Adrenal gland (tissue), 12 donors: ENCODE data around the gene JAML. TPM values are rescaled to one million over a fixed set of nuclear protein-coding genes. Genes with fewer than 3 reads are reported as not detected.

Source experiments
- DNase-seq, 7 donors: peaks; one replicate each; pipeline ENCODE4 v3.0.0-alpha.2; 2019 to 2020
- H3K27ac ChIP-seq, 5 donors: fragments of 200-600 bp; sonication (generic) in 4 of 5; 1 replicate in 3 of 5; 2 replicates in 2 of 5; pipeline versions ENCODE4 v1.5.1 to v1.8.0; 2016 to 2020; ENCODE audit warnings: mild to moderate bottlenecking in 1 of 5
- H3K27me3 ChIP-seq: fragments of 200-600 bp; 2 replicates; pipeline ENCODE4 v1.8.0; 2021
- H3K36me3 ChIP-seq, 2 donors: fragments of 200-600 bp; replicated peaks in 1 of 2; 1 replicate in 1 of 2; 2 replicates in 1 of 2; pipeline versions ENCODE4 v1.5.1 to v1.8.0; 2018 to 2022
- H3K4me1 ChIP-seq, 2 donors: fragments of 200-600 bp; replicated peaks in 1 of 2; 1 replicate in 1 of 2; 2 replicates in 1 of 2; pipeline versions ENCODE4 v1.5.1 to v1.8.0; 2018 to 2021
- H3K4me3 ChIP-seq, 4 donors: fragments of 200-600 bp; sonication (generic) in 3 of 4; one replicate each; pipeline ENCODE4 v1.5.1; 2016 to 2018
- H3K9me3 ChIP-seq, 3 donors: fragments of 200-600 bp; sonication (generic) in 1 of 3; replicated peaks in 1 of 3; 1 replicate in 2 of 3; 2 replicates in 1 of 3; pipeline versions ENCODE4 v1.5.1 to v1.8.0; 2016 to 2021
- CTCF ChIP-seq, 6 experiments: fragments of 450-650 bp in 4 of 6; fragments of 200-600 bp in 2 of 6; sonication (generic) in 1 of 6; IDR thresholded peaks; 1 replicate in 5 of 6; 2 replicates in 1 of 6; pipeline versions ENCODE4 v1.5.1 to v1.8.0; 2016 to 2021; ENCODE audit warnings: antibody characterized with exemption in 6 of 6, mild to moderate bottlenecking in 2 of 6, moderate library complexity in 1 of 6
- POLR2A ChIP-seq, 2 donors: fragments of 450-650 bp; IDR thresholded peaks; one replicate each; pipeline ENCODE4 v1.6.1; 2017; ENCODE audit warnings: antibody characterized with exemption in 2 of 2, mild to moderate bottlenecking in 2 of 2, moderate library complexity in 1 of 2
- WGBS, 4 donors: extraction: QIAGEN DNeasy Blood & Tissue Kit in 2 of 4; methylation state at CpG; one replicate each; pipeline versions ENCODE4 v1.1.5 to v1.1.7; 2013 to 2017; 5-methylcytosine and 5-hydroxymethylcytosine counted together
- intact Hi-C, 2 donors: fragments of 100-400 bp; cut with DNase I; formaldehyde crosslinking; loops; one replicate each; pipeline versions ENCODE4 v1.14.1 to v1.15.0; 2022 to 2023
- polyA plus RNA-seq, 3 donors: library from polyadenylated mRNA; stranded (reverse); fragments of 200-250 nt in 2 of 3; fragments of 350-450 nt in 1 of 3; fragmentation: Illumina TruSeq in 1 of 3; extraction: RNeasy Lipid Tissue Mini Kit (QIAGEN cat#74804) in 1 of 3; gene quantifications; one replicate each; pipeline ENCODE4 v1.2.3, GENCODE V29; 2013 to 2014
- total RNA-seq, 9 donors: library from RNA; depleted of rRNA in 4 of 9; stranded (reverse); fragments of >200 nt in 4 of 9; fragments of 120-200 nt in 1 of 9; fragmentation: NEBNext Ultra II Directional in 1 of 9; extraction: Animal tissue kit (Norgen Biotek cat#: 25700) in 1 of 9; gene quantifications; one replicate each; pipeline versions ENCODE4 v1.1.0 to v1.2.4, GENCODE V29; 2013 to 2023
- donor health status: healthy with polysubstance abuse.
- donor health status: Bipolar disorder and iron deficiency.
- donor health status: DM: yes; HTN: yes; CAD: no.
- donor health status: DM: no; HTN: no; CAD: no.
- donor health status: DM: no; HTN: no; CAD: no.
- donor health status: DM: yes; HTN: yes; CAD: no.

JAML gene
- total and polyA plus RNA-seq, 12 donors: 1.8 to 13.9 (median 4.5) TPM

- no peak for TF ChIP-seq CTCF (IDR thresholded peaks at IDR 0.05)
- TF ChIP-seq POLR2A (IDR thresholded peaks at IDR 0.05): no peak
- Histone ChIP-seq H3K27ac (no peak overlapping the region), H3K4me1 (peaks cover 0 to 2% of the 10 kb centered on the region in 2 donors), H3K9me3 (no peaks in the 10 kb centered on the region), H3K4me3 (no peak overlapping the region), H3K36me3 (no peaks in the 10 kb centered on the region), H3K27me3 (peaks cover 6% of the 10 kb centered on the region)
- WGBS, 4 donors: 68 to 83% (median 76%) methylated on average over 4 of the region's 4 CpGs
- intact Hi-C loops: no loop called here
- DNase-seq: no peak
Measured at GRCh38 chr11:118176778-118177134, 48.1 kb downstream of the JAML start.

- TF ChIP-seq CTCF (IDR thresholded peaks at IDR 0.05) (no peak), POLR2A (IDR thresholded peaks at IDR 0.05) (no peak)
- Histone ChIP-seq H3K36me3 (no peaks in the 10 kb centered on the region), H3K27me3 (peaks cover 6% of the 10 kb centered on the region), H3K4me1 (peaks cover 0 to 8% of the 10 kb centered on the region in 2 donors), H3K9me3 (no peaks in the 10 kb centered on the region), H3K27ac (no peak within 1 kb of the TSS), H3K4me3 (peak within 1 kb of the TSS in 1 of 4 donors; percentile 28)
- intact Hi-C loops: no loop called here
- WGBS, 4 donors: 17 to 29% (median 22%) methylated on average over 12 to 14 of the region's 14 CpGs
- DNase-seq: no peak
Measured at GRCh38 chr11:118175993-118176777, 48.6 kb downstream of the JAML start, which contains the start of gene SCN2B. Gene SCN2B (minus strand): TSS chr11:118176639. CDS start chr11:118176431, 208 bp downstream.

- H3K27ac ChIP-seq: no peak overlapping the region
- DNase-seq: no peak
- 53 to 66% (median 60%) methylated on average over 11 to 13 of the region's 13 CpGs for WGBS, 4 donors
- no peak overlapping the region for H3K4me3 ChIP-seq
- H3K36me3 ChIP-seq: no peaks in the 10 kb centered on the region
- TF ChIP-seq CTCF (IDR thresholded peaks at IDR 0.05): no peak
- TF ChIP-seq POLR2A (IDR thresholded peaks at IDR 0.05): no peak
- H3K9me3 ChIP-seq: no peaks in the 10 kb centered on the region
- intact Hi-C loops: no loop called here
- H3K4me1 ChIP-seq: peaks cover 0 to 9% of the 10 kb centered on the region in 2 donors
- peaks cover 6% of the 10 kb centered on the region for H3K27me3 ChIP-seq
Measured at GRCh38 chr11:118175031-118175992, 49.5 kb downstream of the JAML start.

- no peak for DNase-seq
- no peak overlapping the region for H3K4me3 ChIP-seq
- TF ChIP-seq CTCF (IDR thresholded peaks at IDR 0.05) (no peak), POLR2A (IDR thresholded peaks at IDR 0.05) (no peak)
- intact Hi-C loops: no loop called here
- peaks cover 6% of the 10 kb centered on the region for H3K27me3 ChIP-seq
- no peak overlapping the region for H3K27ac ChIP-seq
- H3K36me3 ChIP-seq: no peaks in the 10 kb centered on the region
- WGBS, 4 donors: 79 to 85% (median 80%) methylated on average over 9 of the region's 9 CpGs
- H3K4me1 ChIP-seq: peaks cover 0 to 9% of the 10 kb centered on the region in 2 donors
- no peaks in the 10 kb centered on the region for H3K9me3 ChIP-seq
Measured at GRCh38 chr11:118174006-118174567, 50.7 kb downstream of the JAML start.
